PC-9 (cell line): ENCODE results near the gene GUCY1A2. TPM values are rescaled to one million over a fixed set of nuclear protein-coding genes. Genes with fewer than 3 reads are reported as not detected.
"Not testable (repeated sequence)": the region's sequence is repeated elsewhere in the genome, so short reads cannot be mapped to it uniquely, and the experiment has no call there.

Experiments used
- BruUV-seq: library from RNA; stranded (reverse); fragments of 400-500 nt; replicated peaks from 2 replicates; lab custom pipeline; 2021; lab: Mats Ljungman, UMichigan
- CTCF ChIA-PET: fragments of 300-600 bp; sonication (Branson Sonifier 250); formaldehyde crosslinking; loops from one replicate; lab custom pipeline; 2022; ENCODE audit warnings: antibody characterized with exemption; lab: Charles Lee
- POLR2A ChIA-PET: fragments of 300-600 bp; sonication (Branson Sonifier 250); formaldehyde crosslinking; loops from one replicate; lab custom pipeline; 2022; ENCODE audit warnings: antibody characterized with exemption; ENCODE audit not compliant: unreplicated experiment; lab: Charles Lee
- DNase-seq, 2 experiments: peaks; one replicate each; pipeline versions ENCODE4 v3.0.0 to v3.0.0-alpha.2; 2015 to 2022; ENCODE audit warnings: mixed read lengths in 1 of 2
- H2AFZ ChIP-seq: fragments of 200-600 bp; sonication (generic); 2 replicates; pipeline ENCODE4 v1.8.1; 2017; ENCODE audit warnings: antibody characterized with exemption
- H3F3A ChIP-seq: fragments of 200-600 bp; sonication (generic); 2 replicates; pipeline ENCODE4 v1.8.1; 2017; ENCODE audit warnings: antibody characterized with exemption, mild to moderate bottlenecking, low read depth; ENCODE audit not compliant: insufficient read depth
- H3K27ac ChIP-seq: fragments of 200-600 bp; sonication (generic); 2 replicates; pipeline ENCODE4 v1.6.1; 2016; ENCODE audit warnings: mixed run types
- H3K27me3 ChIP-seq: fragments of 200-600 bp; sonication (generic); 2 replicates; pipeline ENCODE4 v1.6.1; 2016; ENCODE audit warnings: low read depth, mixed run types; ENCODE audit not compliant: insufficient read depth
- H3K36me3 ChIP-seq: fragments of 200-600 bp; sonication (generic); 2 replicates; pipeline ENCODE4 v1.6.1; 2016; ENCODE audit warnings: low read depth, mixed run types
- H3K4me1 ChIP-seq: fragments of 200-600 bp; sonication (generic); replicated peaks from 2 replicates; pipeline ENCODE4 v1.6.1; 2016; ENCODE audit warnings: mixed run types; ENCODE audit not compliant: insufficient read depth
- H3K4me2 ChIP-seq: fragments of 200-600 bp; sonication (generic); 2 replicates; pipeline ENCODE4 v1.6.1; 2017; ENCODE audit warnings: mixed run types
- H3K4me3 ChIP-seq: fragments of 200-600 bp; sonication (generic); 2 replicates; pipeline ENCODE4 v1.6.1; 2016; ENCODE audit warnings: mixed run types
- H3K79me2 ChIP-seq: fragments of 200-600 bp; sonication (generic); 2 replicates; pipeline ENCODE4 v1.6.1; 2017; ENCODE audit warnings: low read depth, mixed run types
- H3K9me2 ChIP-seq: fragments of 200-600 bp; sonication (generic); 2 replicates; pipeline ENCODE4 v1.8.1; 2017; ENCODE audit warnings: mild to moderate bottlenecking; ENCODE audit not compliant: insufficient read depth
- H3K9me3 ChIP-seq: fragments of 200-600 bp; sonication (generic); 2 replicates; pipeline ENCODE4 v1.8.1; 2016; ENCODE audit warnings: low read depth; ENCODE audit not compliant: insufficient read depth
- H4K20me1 ChIP-seq: fragments of 200-600 bp; sonication (generic); 2 replicates; pipeline ENCODE4 v1.8.1; 2017; ENCODE audit not compliant: insufficient read depth
- EZH2 ChIP-seq: fragments of 200-600 bp; sonication (generic); IDR thresholded peaks from 2 replicates; pipeline ENCODE4 v1.8.0; 2017; ENCODE audit warnings: antibody characterized with exemption, low read depth
- intact Hi-C: fragments of 100-400 bp; cut with micrococcal nuclease; formaldehyde crosslinking; loops from one replicate; pipeline ENCODE4 v1.10.0; 2022; ENCODE audit not compliant: unreplicated experiment
- total RNA-seq: library from RNA; stranded (reverse); gene quantifications from 2 replicates; pipeline ENCODE4 v1.2.3, GENCODE V29; 2021
- TF ChIP-seq, protein P1 (sequence below): fragments of 200-600 bp; sonication (generic); conservative IDR thresholded peaks from 2 replicates; pipeline ENCODE4 v1.6.1; 2017; ENCODE audit warnings: mixed run types, antibody characterized with exemption, mild to moderate bottlenecking, moderate library complexity

The GUCY1A2 gene
- total RNA-seq, 1 experiment from 2014 or later: not detected

DNA sequence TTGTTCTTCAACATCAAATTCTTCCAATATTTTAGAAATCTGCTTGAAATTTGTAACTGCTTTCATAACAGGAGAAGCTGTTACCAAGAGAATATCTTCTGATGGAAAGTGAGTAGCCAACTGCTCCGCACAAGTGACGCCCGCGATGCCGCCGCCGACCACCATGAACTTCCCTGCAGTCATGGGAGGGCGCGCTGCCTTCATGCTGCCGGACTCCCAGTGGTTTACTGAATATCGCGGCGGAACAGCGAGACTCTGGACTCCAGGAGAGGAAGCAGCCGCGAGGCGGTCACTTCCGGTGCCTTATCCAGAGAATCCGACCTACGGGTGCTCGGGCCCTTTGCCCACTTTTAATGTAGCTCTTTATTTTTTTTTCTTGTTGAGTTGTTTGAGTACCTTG, 190.6 kb downstream of the GUCY1A2 start:
- Histone ChIP-seq H3K4me2 (no peak overlapping the region), H3K4me1 (no peaks in the 10 kb centered on the region), H3K36me3 (no peaks in the 10 kb centered on the region), H3K9me2 (no peaks in the 10 kb centered on the region), H3K4me3 (no peak overlapping the region), H4K20me1 (no peaks in the 10 kb centered on the region), H3K27ac (no peak overlapping the region), H3F3A (no peaks in the 10 kb centered on the region), H2AFZ (no peak overlapping the region), H3K79me2 (no peaks in the 10 kb centered on the region), H3K9me3 (no peaks in the 10 kb centered on the region), H3K27me3 (no peaks in the 10 kb centered on the region)
- ChIA-PET CTCF (no interaction called here), POLR2A (no interaction called here)
- TF ChIP-seq, protein P1, sequence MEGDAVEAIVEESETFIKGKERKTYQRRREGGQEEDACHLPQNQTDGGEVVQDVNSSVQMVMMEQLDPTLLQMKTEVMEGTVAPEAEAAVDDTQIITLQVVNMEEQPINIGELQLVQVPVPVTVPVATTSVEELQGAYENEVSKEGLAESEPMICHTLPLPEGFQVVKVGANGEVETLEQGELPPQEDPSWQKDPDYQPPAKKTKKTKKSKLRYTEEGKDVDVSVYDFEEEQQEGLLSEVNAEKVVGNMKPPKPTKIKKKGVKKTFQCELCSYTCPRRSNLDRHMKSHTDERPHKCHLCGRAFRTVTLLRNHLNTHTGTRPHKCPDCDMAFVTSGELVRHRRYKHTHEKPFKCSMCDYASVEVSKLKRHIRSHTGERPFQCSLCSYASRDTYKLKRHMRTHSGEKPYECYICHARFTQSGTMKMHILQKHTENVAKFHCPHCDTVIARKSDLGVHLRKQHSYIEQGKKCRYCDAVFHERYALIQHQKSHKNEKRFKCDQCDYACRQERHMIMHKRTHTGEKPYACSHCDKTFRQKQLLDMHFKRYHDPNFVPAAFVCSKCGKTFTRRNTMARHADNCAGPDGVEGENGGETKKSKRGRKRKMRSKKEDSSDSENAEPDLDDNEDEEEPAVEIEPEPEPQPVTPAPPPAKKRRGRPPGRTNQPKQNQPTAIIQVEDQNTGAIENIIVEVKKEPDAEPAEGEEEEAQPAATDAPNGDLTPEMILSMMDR: no peak
- intact Hi-C loops: no loop called here
- no peak for DNase-seq
- no TSS peak for BruUV-seq

DNA sequence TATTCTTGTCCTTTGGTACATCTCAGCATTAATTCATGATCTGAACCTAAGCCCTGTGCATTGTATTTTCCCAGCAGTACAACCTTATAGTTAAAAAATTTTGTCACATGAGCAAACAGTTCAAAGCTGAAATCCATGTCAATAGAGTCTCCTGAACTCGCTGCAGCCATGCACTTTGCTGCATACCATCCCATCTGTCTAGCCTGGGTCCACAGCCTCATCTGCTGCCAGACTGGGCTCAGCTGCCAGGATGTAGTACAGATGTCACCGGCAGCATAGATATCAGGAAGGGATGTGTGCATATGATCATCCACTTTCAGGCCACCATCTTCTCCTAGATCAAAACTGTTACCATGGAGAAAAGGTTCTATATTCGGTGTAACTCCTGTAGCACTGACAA, 191.7 kb downstream of the GUCY1A2 start:
- intact Hi-C loops, DNase-seq, H3F3A ChIP-seq, H3K79me2 ChIP-seq, H3K36me3 ChIP-seq, H2AFZ ChIP-seq, POLR2A ChIA-PET, H3K4me2 ChIP-seq, H4K20me1 ChIP-seq, H3K9me3 ChIP-seq, H3K9me2 ChIP-seq, CTCF ChIA-PET, H3K27me3 ChIP-seq, BruUV-seq, H3K4me1 ChIP-seq, H3K4me3 ChIP-seq, H3K27ac ChIP-seq: not testable (repeated sequence)

DNA sequence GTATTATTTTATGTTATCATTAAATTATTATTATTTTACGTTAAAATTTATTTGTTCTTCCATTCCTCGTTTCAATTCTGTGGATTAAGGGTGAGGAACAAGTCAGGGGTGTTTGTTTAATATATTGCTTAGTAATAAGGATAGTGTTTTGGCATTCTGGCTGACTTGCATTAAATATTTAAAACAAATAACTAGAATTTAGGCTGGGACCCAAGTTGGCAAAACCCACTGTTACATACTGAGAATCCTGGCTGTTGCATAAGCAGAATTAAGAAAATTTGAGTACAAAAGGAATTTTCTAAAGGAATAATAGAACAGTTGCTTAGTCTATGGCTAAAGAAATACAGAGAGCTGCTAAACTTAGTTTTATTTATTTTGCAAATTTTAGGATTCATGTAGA, 196.4 kb downstream of the GUCY1A2 start:
- Histone ChIP-seq H4K20me1 (no peaks in the 10 kb centered on the region), H3K4me3 (no peak overlapping the region), H2AFZ (no peak overlapping the region), H3K4me2 (no peak overlapping the region), H3K79me2 (no peaks in the 10 kb centered on the region), H3K27me3 (no peaks in the 10 kb centered on the region), H3K27ac (no peak overlapping the region), H3F3A (no peaks in the 10 kb centered on the region), H3K9me3 (no peaks in the 10 kb centered on the region), H3K4me1 (no peaks in the 10 kb centered on the region), H3K36me3 (no peaks in the 10 kb centered on the region), H3K9me2 (no peaks in the 10 kb centered on the region)
- no peak for DNase-seq
- CTCF ChIA-PET: no interaction called here
- no peak for TF ChIP-seq EZH2
- TF ChIP-seq, protein P1: no peak
- no TSS peak for BruUV-seq
- POLR2A ChIA-PET: no interaction called here
- intact Hi-C loops: no loop called here

DNA sequence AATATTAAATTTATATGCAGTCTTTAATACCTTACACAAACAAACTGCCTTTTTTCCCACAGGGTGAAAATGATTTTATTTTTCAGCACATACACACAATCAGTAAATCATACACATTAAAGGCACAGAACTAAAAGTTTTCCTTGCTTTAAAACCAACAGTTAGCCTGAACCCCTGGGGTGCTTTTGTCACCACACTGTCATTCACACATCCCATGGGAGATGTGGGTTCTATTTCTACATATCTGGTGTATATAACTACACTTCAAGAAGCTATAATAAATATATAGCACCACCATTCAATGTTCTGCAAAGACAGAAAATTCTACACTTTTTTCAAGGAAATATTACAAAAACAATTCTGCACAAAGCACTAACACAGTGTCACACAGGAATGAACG, 197.0 kb downstream of the GUCY1A2 start:
- no peak overlapping the region for H3K27ac ChIP-seq
- no peak for DNase-seq
- H3K9me3 ChIP-seq: no peaks in the 10 kb centered on the region
- H4K20me1 ChIP-seq: no peaks in the 10 kb centered on the region
- H3K79me2 ChIP-seq: no peaks in the 10 kb centered on the region
- intact Hi-C loops: no loop called here
- H3F3A ChIP-seq: no peaks in the 10 kb centered on the region
- no peaks in the 10 kb centered on the region for H3K36me3 ChIP-seq
- no peaks in the 10 kb centered on the region for H3K4me1 ChIP-seq
- TF ChIP-seq, protein P1: no peak
- no peak for TF ChIP-seq EZH2
- no peaks in the 10 kb centered on the region for H3K27me3 ChIP-seq
- H2AFZ ChIP-seq: no peak overlapping the region
- ChIA-PET CTCF (no interaction called here), POLR2A (no interaction called here)
- H3K4me3 ChIP-seq: no peak overlapping the region
- H3K4me2 ChIP-seq: no peak overlapping the region
- no peaks in the 10 kb centered on the region for H3K9me2 ChIP-seq
- BruUV-seq: no TSS peak
